AG04450 (cell line): Measurements from ENCODE around the gene C11orf24. TPM values are rescaled to one million over a fixed set of nuclear protein-coding genes. Genes with fewer than 3 reads are reported as not detected.

Source experiments
- CTCF ChIA-PET: fragments of 300-600, 350-600 bp; formaldehyde crosslinking; extraction: SDS; loops from one replicate; lab custom pipeline; 2022; ENCODE audit warnings: antibody characterized with exemption, inconsistent platforms; lab: Charles Lee
- POLR2A ChIA-PET: fragments of 350-600 bp; formaldehyde crosslinking; extraction: SDS; loops from one replicate; lab custom pipeline; 2021; ENCODE audit warnings: antibody characterized with exemption, inconsistent platforms; lab: Yijun Ruan, JAX
- DNase-seq: peaks from one replicate; pipeline ENCODE4 v3.0.0-alpha.2; 2011; ENCODE audit warnings: low read depth, low spot score
- H3K27ac ChIP-seq: one replicate; pipeline ENCODE4 v1.5.1; 2012; ENCODE audit warnings: low read depth, low read length, control low read depth
- H3K27me3 ChIP-seq: one replicate; pipeline ENCODE4 v1.6.0; 2012; ENCODE audit warnings: low read length; ENCODE audit not compliant: control insufficient read depth, insufficient read depth
- H3K4me3 ChIP-seq: 2 replicates; pipeline ENCODE4 v1.5.1; 2011; ENCODE audit warnings: mild to moderate bottlenecking, low read depth, low read length, control low read depth
- H3K9me3 ChIP-seq: 2 replicates; pipeline ENCODE4 v1.5.1; 2012; ENCODE audit warnings: low read length; ENCODE audit not compliant: control insufficient read depth, insufficient read depth
- polyA plus RNA-seq: library from polyadenylated mRNA; depleted of rRNA; stranded (reverse); fragments of >200 nt; gene quantifications from 2 replicates; pipeline ENCODE4 v1.2.3, GENCODE V29; 2011; rRNA removed
- TF ChIP-seq, protein P1 (sequence below): IDR thresholded peaks from 2 replicates; pipeline ENCODE4 v1.5.1; 2011; ENCODE audit warnings: low read depth, low read length, control low read depth, inconsistent platforms

Gene C11orf24
- polyA plus RNA-seq, 1 experiment = 39.1 TPM

DNA sequence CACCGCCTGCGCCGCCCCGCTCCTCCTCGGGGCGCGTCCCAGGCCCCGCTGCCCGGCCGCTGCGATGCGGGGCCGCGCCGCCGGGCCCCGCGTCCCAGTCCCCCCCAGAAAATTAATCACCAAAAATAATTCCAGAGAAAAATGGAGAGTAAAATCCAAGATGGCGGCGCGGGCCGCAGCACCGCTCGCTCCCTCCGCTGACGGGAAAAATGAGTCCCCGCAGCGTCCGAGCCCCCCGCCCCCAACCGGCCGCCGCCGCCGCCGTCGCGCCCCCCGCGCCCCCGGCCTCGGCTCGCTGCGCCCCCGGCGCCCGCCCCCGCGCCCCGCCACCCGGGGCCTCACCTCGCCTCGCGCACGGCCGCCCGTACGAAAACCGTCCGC lies 58.6 kb downstream of the C11orf24 start, which contains the start of gene KMT5B:
KMT5B (minus strand) TSS at position 162 of the 381 bp plus-strand sequence. CDS start 23,220 bp downstream, outside the sequence.
- H3K9me3 ChIP-seq = no peaks in the 10 kb centered on the region
- CTCF ChIA-PET = interaction anchor here (1.0 kb wide), 1 partner anchor 21 kb away, joined by 3 read pairs; no protein-coding TSS in a partner anchor
- peaks cover 13% of the 10 kb centered on the region for H3K27me3 ChIP-seq
- H3K4me3 ChIP-seq = peak within 1 kb of the TSS; percentile 72
- POLR2A ChIA-PET = no interaction called here
- H3K27ac ChIP-seq = peak within 1 kb of the TSS; percentile 78
- TF ChIP-seq, protein P1, sequence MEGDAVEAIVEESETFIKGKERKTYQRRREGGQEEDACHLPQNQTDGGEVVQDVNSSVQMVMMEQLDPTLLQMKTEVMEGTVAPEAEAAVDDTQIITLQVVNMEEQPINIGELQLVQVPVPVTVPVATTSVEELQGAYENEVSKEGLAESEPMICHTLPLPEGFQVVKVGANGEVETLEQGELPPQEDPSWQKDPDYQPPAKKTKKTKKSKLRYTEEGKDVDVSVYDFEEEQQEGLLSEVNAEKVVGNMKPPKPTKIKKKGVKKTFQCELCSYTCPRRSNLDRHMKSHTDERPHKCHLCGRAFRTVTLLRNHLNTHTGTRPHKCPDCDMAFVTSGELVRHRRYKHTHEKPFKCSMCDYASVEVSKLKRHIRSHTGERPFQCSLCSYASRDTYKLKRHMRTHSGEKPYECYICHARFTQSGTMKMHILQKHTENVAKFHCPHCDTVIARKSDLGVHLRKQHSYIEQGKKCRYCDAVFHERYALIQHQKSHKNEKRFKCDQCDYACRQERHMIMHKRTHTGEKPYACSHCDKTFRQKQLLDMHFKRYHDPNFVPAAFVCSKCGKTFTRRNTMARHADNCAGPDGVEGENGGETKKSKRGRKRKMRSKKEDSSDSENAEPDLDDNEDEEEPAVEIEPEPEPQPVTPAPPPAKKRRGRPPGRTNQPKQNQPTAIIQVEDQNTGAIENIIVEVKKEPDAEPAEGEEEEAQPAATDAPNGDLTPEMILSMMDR = no peak
- DNase-seq = peak; percentile 39

DNA sequence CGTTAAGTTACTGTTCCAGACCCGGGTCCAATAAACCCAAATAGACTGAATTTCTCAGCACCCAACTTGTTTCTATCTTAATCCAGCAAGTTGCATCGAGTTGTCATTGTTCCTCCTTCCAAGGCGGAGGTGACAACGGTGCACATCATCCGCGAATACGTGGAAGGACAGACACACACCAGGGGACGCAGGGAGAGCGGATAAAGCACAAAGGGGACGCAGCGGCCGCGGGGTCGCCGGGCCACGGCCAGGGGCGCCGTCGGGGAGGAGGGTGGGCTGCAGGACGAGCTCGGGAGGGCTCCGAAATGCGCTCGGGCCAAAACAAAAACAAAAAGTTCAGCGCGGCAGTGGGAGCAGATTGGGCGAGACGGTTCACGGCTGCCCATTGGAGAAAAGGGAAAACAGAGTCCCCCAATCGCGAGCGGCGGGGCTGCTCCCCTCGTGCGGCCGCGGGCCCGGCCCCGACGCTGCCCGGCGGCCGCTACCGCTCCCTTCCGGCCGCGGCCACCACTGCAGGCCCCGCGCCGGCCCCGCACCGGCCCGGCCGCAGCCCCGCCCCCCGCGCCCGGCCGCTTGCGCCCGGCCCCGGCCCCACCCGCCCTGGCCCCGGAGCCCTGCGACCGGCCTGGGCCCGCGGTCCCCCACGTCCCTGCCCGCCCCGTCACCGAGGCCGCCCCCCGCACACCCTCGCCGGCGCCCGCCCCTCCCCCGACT lies 59.2 kb downstream of the C11orf24 start:
- peak; percentile 43 for DNase-seq

DNA sequence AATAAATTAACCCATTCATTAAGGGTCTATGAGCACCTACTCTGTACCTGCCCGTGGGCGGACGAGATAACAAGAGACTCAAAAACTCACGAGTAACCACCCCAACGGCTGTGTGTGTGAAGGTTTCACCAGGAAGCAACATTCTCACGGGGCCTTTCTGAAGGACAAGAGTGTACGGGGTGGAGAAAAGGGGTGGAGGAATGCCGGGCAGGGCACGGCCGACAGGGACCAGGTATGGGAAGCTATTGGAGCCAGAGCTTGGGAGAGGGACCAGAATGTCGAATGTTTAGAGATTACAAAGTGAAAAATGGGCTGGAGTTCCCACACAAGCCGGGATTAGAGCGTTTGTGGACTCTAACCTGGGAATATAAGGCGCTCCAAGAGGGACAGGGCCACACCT lies 60.2 kb downstream of the C11orf24 start:
- ChIA-PET POLR2A (no interaction called here), CTCF (interaction anchor here (1.1 kb wide), 1 partner anchor 16 kb away, joined by 3 read pairs; no protein-coding TSS in a partner anchor)
- no peak for DNase-seq
- peaks cover 8% of the 10 kb centered on the region for H3K27me3 ChIP-seq
- TF ChIP-seq, protein P1 = no peak
- H3K27ac ChIP-seq = no peak overlapping the region
- H3K4me3 ChIP-seq = peak overlapping the region; percentile 72
- no peaks in the 10 kb centered on the region for H3K9me3 ChIP-seq

More for the DNA sequence above, 59.2 kb downstream of the C11orf24 start:
- ChIA-PET POLR2A (interaction anchor here (0.6 kb wide), 1 partner anchor 47 kb away, joined by 3 read pairs; no protein-coding TSS in a partner anchor), CTCF (interaction anchor here (1.0 kb wide), 1 partner anchor 21 kb away, joined by 3 read pairs; no protein-coding TSS in a partner anchor)
- Histone ChIP-seq H3K4me3 (peak overlapping the region; percentile 72), H3K9me3 (no peaks in the 10 kb centered on the region), H3K27ac (no peak overlapping the region), H3K27me3 (peaks cover 10% of the 10 kb centered on the region)
- TF ChIP-seq, protein P1 = 0 out of 2 replicates have a peak, but pooled peaks have one; percentile 5

Other genes starting within 250 kb of the C11orf24 start
- gene NDUFS8, start 241.3 kb downstream of the C11orf24 start, polyA plus RNA-seq = 42.5 and 65.3 TPM in 2 replicates
- gene TCIRG1, start 232.9 kb downstream of the C11orf24 start, polyA plus RNA-seq = 26.5 and 39.0 TPM in 2 replicates
- gene CHKA, start 150.6 kb downstream of the C11orf24 start, polyA plus RNA-seq = 11.3 and 12.5 TPM in 2 replicates
- gene KMT5B, start 58.7 kb downstream of the C11orf24 start, polyA plus RNA-seq = 14.7 and 17.2 TPM in 2 replicates
- gene LRP5, start 40.6 kb upstream of the C11orf24 start, polyA plus RNA-seq = 4.9 and 8.0 TPM in 2 replicates
- 48.3 and 58.5 TPM in 2 replicates for gene PPP6R3, start 188.8 kb upstream of the C11orf24 start, polyA plus RNA-seq